GM23338 (cell line): ENCODE measurements around the gene ERI3.

Experiments
- CTCF ChIP-seq, 2 experiments: fragments of 200-600 bp in 1 of 2; sonication (generic) in 1 of 2; conservative IDR thresholded peaks; 2 replicates each; pipeline versions ENCODE4 v1.5.1 to v1.6.1; 2016 to 2017; ENCODE audit warnings: antibody characterized with exemption in 2 of 2, low read depth in 2 of 2, mild to moderate bottlenecking in 2 of 2, moderate library complexity in 1 of 2
- EZH2phosphoT487 ChIP-seq: fragments of 200-600 bp; sonication (generic); IDR thresholded peaks from one replicate; pipeline ENCODE4 v1.8.1; 2018; ENCODE audit warnings: antibody characterized with exemption; ENCODE audit not compliant: unreplicated experiment
- POLR2AphosphoS5 ChIP-seq: IDR thresholded peaks from 2 replicates; pipeline ENCODE4 v1.6.1; 2016; ENCODE audit warnings: antibody characterized with exemption, low read depth
- TF ChIP-seq, protein P1 (sequence below): IDR thresholded peaks from one replicate; pipeline ENCODE4 v1.6.1; 2018; ENCODE audit warnings: antibody characterized with exemption; ENCODE audit not compliant: unreplicated experiment

- TF ChIP-seq CTCF (conservative IDR thresholded peaks at IDR 0.05; ENCODE audit: low read depth in 2 of 2) (no peak), POLR2AphosphoS5 (no peak), EZH2phosphoT487 (no peak)
- TF ChIP-seq, protein P1, sequence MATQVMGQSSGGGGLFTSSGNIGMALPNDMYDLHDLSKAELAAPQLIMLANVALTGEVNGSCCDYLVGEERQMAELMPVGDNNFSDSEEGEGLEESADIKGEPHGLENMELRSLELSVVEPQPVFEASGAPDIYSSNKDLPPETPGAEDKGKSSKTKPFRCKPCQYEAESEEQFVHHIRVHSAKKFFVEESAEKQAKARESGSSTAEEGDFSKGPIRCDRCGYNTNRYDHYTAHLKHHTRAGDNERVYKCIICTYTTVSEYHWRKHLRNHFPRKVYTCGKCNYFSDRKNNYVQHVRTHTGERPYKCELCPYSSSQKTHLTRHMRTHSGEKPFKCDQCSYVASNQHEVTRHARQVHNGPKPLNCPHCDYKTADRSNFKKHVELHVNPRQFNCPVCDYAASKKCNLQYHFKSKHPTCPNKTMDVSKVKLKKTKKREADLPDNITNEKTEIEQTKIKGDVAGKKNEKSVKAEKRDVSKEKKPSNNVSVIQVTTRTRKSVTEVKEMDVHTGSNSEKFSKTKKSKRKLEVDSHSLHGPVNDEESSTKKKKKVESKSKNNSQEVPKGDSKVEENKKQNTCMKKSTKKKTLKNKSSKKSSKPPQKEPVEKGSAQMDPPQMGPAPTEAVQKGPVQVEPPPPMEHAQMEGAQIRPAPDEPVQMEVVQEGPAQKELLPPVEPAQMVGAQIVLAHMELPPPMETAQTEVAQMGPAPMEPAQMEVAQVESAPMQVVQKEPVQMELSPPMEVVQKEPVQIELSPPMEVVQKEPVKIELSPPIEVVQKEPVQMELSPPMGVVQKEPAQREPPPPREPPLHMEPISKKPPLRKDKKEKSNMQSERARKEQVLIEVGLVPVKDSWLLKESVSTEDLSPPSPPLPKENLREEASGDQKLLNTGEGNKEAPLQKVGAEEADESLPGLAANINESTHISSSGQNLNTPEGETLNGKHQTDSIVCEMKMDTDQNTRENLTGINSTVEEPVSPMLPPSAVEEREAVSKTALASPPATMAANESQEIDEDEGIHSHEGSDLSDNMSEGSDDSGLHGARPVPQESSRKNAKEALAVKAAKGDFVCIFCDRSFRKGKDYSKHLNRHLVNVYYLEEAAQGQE: no peak
Observed at GRCh38 chr1:44270686-44271628, 84.1 kb downstream of the ERI3 start.
